ENCODE measurements around the gene CELF5. TPM values are rescaled to one million over a fixed set of nuclear protein-coding genes. Genes with fewer than 3 reads are reported as not detected.
A peak's percentile ranks its signal among the peaks of the same experiment; 100 is the strongest.
"Not testable (repeated sequence)": the region's sequence is repeated elsewhere in the genome, so short reads cannot be mapped to it uniquely, and the experiment has no call there.

CELF5 gene
- total RNA-seq, 2 experiments from 2014 or later, result not detected

GRCh38 chr19:3282564-3282963 lies 58.1 kb downstream of the CELF5 start:
- no peaks in the 10 kb centered on the region for H3K9me3 Mint-ChIP-seq (ENCODE audit: low read depth)
- H3K27ac Mint-ChIP-seq, result no peak overlapping the region
- ATAC-seq (no peak), DNase-seq (no peak)
- peaks cover 3% of the 10 kb centered on the region for H3K27me3 Mint-ChIP-seq
- peaks cover 9% of the 10 kb centered on the region for H3K4me1 Mint-ChIP-seq
- CTCF ChIA-PET, result no interaction called here
- no peaks in the 10 kb centered on the region for H3K36me3 Mint-ChIP-seq
- H3K4me3 Mint-ChIP-seq, result no peak overlapping the region

DNA sequence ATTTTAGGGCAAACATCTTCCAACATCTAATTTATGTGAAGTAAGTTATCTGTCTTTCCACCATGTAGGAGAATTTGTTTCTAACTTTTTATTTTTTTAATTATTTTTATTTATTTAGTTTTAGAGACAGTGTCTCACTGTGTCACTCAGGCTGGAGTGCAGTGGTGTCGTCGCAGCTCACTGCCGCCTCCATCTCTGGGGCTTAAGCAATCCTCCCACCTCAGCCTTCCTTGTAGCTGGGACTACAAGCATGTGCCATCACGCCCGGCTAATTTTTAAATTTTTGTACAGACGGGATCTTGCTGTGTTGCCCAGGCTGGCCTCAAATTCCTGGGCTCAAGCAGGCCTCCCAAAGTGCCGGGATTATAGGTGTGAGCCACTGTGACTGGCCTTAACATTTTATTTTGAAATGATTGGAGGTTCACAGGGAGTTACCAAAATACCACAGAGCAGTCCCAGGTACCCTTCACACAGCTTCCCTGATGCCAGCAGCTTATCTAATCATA lies 58.8 kb downstream of the CELF5 start:
- no peak overlapping the region for H3K4me3 Mint-ChIP-seq
- peaks cover 7% of the 10 kb centered on the region for H3K27me3 Mint-ChIP-seq
- no peak for DNase-seq
- CTCF ChIA-PET, result interaction anchor here (2.4 kb wide), 2 partner anchors 8 to 20 kb away, joined by 5 to 12 read pairs; no protein-coding TSS in a partner anchor
- no peaks in the 10 kb centered on the region for H3K36me3 Mint-ChIP-seq
- ATAC-seq, result no peak
- no peaks in the 10 kb centered on the region for H3K9me3 Mint-ChIP-seq (ENCODE audit: low read depth)
- no peak overlapping the region for H3K27ac Mint-ChIP-seq
- H3K4me1 Mint-ChIP-seq, result peaks cover 9% of the 10 kb centered on the region

DNA sequence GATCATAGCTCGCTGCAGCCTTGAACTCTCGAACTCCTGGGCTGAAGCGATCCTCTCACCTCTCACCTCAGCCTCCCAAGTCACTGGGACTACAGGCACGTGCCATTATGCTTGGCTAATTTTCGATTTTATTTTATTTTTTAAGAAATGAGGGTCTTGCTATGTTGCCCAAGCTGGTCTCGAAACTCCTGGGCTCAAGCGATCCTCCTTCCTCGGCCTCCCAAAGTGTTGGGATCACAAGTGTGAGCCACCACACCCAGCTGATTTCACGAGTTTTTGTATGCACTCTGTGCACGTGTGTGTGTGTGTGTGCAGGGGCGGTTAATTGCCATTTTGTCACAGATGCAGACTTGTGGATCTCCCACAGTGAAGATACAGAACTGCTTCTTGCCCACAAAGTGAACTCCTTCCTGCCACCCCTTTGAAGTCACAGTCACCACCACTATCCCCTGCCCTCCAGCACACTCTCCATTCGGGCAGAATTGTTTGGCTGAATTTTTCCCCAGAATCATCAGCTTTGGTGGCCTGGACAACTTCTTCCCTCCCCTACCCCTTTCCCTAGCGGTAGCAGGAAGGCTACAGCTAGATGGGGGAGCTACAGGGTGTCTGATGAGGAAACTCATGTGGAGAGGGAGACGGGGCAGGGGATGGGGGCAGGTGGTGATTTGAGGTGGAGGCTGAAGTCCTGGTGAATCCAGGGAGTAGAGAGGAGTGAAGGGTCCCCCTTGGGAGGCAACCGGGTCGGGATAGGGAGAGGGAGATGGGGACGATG lies 59.6 kb downstream of the CELF5 start:
- no peak overlapping the region for H3K4me3 Mint-ChIP-seq
- no peaks in the 10 kb centered on the region for H3K9me3 Mint-ChIP-seq (ENCODE audit: low read depth)
- H3K4me1 Mint-ChIP-seq, result peaks cover 9% of the 10 kb centered on the region
- H3K27ac Mint-ChIP-seq, result no peak overlapping the region
- ATAC-seq (no peak), DNase-seq (no peak)
- H3K27me3 Mint-ChIP-seq, result peaks cover 10% of the 10 kb centered on the region
- CTCF ChIA-PET, result interaction anchor here (1.1 to 2.4 kb wide), 3 partner anchors 9 to 217 kb away, joined by 3 to 12 read pairs (median 5); no protein-coding TSS in a partner anchor
- H3K36me3 Mint-ChIP-seq, result no peaks in the 10 kb centered on the region

DNA sequence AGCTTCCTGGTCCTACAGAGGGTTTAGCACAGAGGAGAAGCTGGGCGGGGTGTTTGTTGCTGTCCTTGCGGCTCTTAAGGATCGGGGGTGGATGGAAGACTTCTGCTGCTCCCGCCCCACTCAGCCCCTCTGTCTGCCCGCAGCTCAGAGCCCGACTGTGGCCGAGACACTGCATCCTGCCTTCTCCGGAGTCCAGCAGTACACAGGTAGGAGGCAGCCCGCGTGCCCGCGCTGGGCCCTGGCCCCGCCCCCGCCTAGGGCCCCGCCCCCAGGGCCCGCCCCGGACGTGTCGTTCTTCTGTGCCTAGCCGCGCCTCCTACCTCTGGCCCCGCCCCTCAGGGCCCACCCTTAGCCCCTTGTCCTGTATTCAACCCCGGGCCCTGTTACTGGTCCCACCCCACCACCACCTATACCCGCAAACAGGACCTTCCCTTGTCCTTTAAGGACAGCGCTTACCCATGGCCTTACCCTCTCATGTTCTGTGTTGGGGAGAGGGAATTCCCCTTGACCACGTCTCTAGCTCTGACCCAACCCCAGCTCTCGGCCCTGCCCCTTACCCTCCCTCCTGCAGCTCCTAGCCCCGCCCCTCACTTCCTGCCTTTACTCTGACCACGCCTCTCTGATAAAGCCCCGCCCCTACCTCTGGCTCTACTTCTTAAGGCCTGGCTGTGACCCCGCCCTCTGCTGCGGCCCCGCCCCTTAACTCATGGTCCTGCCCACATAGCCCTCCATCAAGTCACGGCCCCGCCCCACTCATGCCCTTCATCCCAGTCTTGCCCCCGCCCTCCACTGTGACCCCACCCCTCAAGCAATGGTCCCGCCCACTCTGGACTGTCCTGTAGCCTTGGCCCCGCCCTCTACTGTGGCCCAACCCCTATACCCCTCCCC lies 60.5 kb downstream of the CELF5 start:
- no peak overlapping the region for H3K4me3 Mint-ChIP-seq
- H3K4me1 Mint-ChIP-seq, result peaks cover 9% of the 10 kb centered on the region
- H3K27ac Mint-ChIP-seq, result no peak overlapping the region
- H3K27me3 Mint-ChIP-seq, result peaks cover 13% of the 10 kb centered on the region
- ATAC-seq, result peak; percentile 79
- DNase-seq, result peak; percentile 85
- CTCF ChIA-PET, result interaction anchor here (1.1 to 2.4 kb wide), 3 partner anchors 9 to 216 kb away, joined by 3 to 12 read pairs (median 5); no protein-coding TSS in a partner anchor
- H3K9me3 Mint-ChIP-seq (ENCODE audit: low read depth), result no peaks in the 10 kb centered on the region
- H3K36me3 Mint-ChIP-seq, result no peaks in the 10 kb centered on the region

- H3K27me3 Mint-ChIP-seq, result peaks cover 15% of the 10 kb centered on the region
- no peak for DNase-seq
- H3K9me3 Mint-ChIP-seq (ENCODE audit: low read depth), result no peaks in the 10 kb centered on the region
- peaks cover 9% of the 10 kb centered on the region for H3K4me1 Mint-ChIP-seq
- ATAC-seq, result peak; percentile 3
- H3K4me3 Mint-ChIP-seq, result no peak overlapping the region
- CTCF ChIA-PET, result interaction anchor here (2.4 kb wide), 2 partner anchors 10 to 17 kb away, joined by 5 to 12 read pairs; no protein-coding TSS in a partner anchor
- H3K27ac Mint-ChIP-seq, result no peak overlapping the region
- H3K36me3 Mint-ChIP-seq, result no peaks in the 10 kb centered on the region
These were observed 61.3 kb downstream of the CELF5 start for GRCh38 chr19:3285647-3286176.

DNA sequence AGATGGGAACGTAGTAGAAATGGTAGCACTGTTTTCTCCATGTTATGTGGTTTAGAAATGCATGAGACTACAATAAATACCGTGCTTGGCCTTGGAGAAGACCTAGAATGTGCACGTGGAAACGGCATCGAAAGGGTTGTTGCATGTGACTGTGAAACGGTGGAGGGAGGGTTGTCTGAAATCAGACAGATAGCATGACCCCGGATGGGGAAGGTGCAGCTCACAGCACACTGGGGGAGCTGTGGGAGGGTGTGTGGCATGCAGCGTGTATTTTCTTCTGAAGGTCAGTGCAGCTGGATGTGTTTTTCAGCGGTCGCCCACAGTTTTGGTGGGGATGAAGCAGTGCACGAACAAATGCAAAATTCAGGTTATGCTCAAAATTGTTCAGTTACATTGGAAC lies 63.4 kb downstream of the CELF5 start:
- Mint-ChIP-seq H3K27ac (no peak overlapping the region), H3K36me3 (no peaks in the 10 kb centered on the region), H3K4me3 (no peak overlapping the region), H3K4me1 (peaks cover 9% of the 10 kb centered on the region), H3K27me3 (peaks cover 17% of the 10 kb centered on the region), H3K9me3 (ENCODE audit: low read depth) (no peaks in the 10 kb centered on the region)
- CTCF ChIA-PET, result interaction anchor here (1.2 to 3.6 kb wide), 2 partner anchors 17 to 141 kb away, joined by 3 to 8 read pairs; no protein-coding TSS in a partner anchor
- DNase-seq (no peak), ATAC-seq (no peak)

DNA sequence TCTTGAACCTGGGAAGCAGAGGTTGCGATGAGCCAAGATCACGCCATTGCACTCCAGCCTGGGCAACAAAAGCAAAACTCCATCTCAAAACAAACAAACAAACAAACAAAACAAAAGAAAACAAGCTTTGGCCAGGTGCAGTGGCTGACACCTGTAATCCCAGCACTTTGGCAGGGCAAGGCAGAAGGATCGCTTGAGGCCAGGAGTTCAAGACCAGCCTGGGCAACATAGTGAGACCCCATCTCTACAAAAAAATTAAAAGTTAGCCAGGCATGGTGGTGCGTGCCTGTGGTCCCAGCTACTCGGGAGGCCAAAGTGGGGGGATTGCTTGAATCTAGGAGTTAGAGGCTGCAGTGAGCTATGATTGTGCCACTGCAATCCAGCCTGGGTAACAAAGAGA lies 64.0 kb downstream of the CELF5 start:
- H3K4me3 Mint-ChIP-seq; H3K36me3 Mint-ChIP-seq; ATAC-seq; H3K4me1 Mint-ChIP-seq; DNase-seq; H3K9me3 Mint-ChIP-seq (ENCODE audit: low read depth); H3K27ac Mint-ChIP-seq: not testable (repeated sequence)
- CTCF ChIA-PET, result interaction anchor here (3.6 kb wide), 1 partner anchor 16 kb away, joined by 8 read pairs; no protein-coding TSS in a partner anchor
- H3K27me3 Mint-ChIP-seq, result peaks cover 17% of the 10 kb centered on the region

- no peak for ATAC-seq
- CTCF ChIA-PET, result interaction anchor here (3.6 kb wide), 1 partner anchor 15 kb away, joined by 8 read pairs; no protein-coding TSS in a partner anchor
- no peak overlapping the region for H3K27ac Mint-ChIP-seq
- no peaks in the 10 kb centered on the region for H3K36me3 Mint-ChIP-seq
- no peaks in the 10 kb centered on the region for H3K9me3 Mint-ChIP-seq (ENCODE audit: low read depth)
- DNase-seq, result no peak
- H3K4me1 Mint-ChIP-seq, result peaks cover 3% of the 10 kb centered on the region
- no peak overlapping the region for H3K4me3 Mint-ChIP-seq
- peaks cover 15% of the 10 kb centered on the region for H3K27me3 Mint-ChIP-seq
These were observed 65.6 kb downstream of the CELF5 start for GRCh38 chr19:3289971-3290569.

DNA sequence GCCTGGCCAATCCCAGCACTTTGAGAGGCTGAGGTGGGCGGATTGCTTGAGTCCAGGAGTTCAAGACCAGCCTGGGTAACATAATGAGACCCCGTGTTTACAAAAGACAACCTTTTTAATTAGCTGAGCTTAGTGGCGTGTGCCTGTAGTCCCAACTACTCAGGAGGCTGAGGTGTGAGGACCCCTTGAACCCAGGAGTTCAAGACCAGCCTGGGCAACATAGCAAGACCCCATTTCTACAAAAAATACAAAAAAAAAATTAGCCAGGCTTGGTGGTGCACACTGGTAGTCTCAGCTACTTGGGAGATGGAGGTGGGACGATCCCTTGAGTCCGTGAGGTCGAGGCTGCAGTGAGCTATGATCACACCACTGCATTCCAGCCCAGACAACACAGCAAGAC lies 66.4 kb downstream of the CELF5 start:
- CTCF ChIA-PET, result interaction anchor here (0.6 to 3.6 kb wide), 3 partner anchors 10 to 338 kb away, joined by 4 to 8 read pairs (median 5); no protein-coding TSS in a partner anchor
- DNase-seq; H3K36me3 Mint-ChIP-seq; ATAC-seq; H3K9me3 Mint-ChIP-seq (ENCODE audit: low read depth); H3K4me1 Mint-ChIP-seq; H3K4me3 Mint-ChIP-seq; H3K27ac Mint-ChIP-seq: not testable (repeated sequence)
- H3K27me3 Mint-ChIP-seq, result peaks cover 15% of the 10 kb centered on the region

DNA sequence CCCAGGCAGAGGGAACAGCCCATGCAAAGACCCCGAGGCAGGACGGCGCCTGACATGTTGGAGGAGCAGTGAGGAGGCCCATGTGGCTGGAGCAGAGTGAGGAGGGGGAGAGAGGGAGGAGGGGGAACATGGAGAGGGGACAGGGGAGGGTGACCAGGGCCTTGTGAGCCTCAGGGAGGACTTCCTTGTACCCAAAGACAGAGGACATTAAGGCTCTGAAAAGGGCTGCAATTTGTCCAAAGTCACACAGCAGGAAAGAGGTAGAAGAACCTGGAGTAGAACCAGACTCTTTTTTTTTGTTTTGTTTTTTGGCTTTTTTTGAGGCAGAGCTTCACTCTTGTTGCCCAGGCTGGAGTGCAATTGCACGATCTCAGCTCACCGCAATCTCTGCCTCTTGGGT lies 67.2 kb downstream of the CELF5 start:
- Mint-ChIP-seq H3K4me1 (no peaks in the 10 kb centered on the region), H3K36me3 (no peaks in the 10 kb centered on the region), H3K9me3 (ENCODE audit: low read depth) (no peaks in the 10 kb centered on the region), H3K27me3 (peaks cover 15% of the 10 kb centered on the region), H3K4me3 (no peak overlapping the region), H3K27ac (no peak overlapping the region)
- ATAC-seq, result no peak
- no peak for DNase-seq
- CTCF ChIA-PET, result interaction anchor here (0.7 to 3.6 kb wide), 2 partner anchors 9 to 13 kb away, joined by 4 to 8 read pairs (median 5); no protein-coding TSS in a partner anchor

DNA sequence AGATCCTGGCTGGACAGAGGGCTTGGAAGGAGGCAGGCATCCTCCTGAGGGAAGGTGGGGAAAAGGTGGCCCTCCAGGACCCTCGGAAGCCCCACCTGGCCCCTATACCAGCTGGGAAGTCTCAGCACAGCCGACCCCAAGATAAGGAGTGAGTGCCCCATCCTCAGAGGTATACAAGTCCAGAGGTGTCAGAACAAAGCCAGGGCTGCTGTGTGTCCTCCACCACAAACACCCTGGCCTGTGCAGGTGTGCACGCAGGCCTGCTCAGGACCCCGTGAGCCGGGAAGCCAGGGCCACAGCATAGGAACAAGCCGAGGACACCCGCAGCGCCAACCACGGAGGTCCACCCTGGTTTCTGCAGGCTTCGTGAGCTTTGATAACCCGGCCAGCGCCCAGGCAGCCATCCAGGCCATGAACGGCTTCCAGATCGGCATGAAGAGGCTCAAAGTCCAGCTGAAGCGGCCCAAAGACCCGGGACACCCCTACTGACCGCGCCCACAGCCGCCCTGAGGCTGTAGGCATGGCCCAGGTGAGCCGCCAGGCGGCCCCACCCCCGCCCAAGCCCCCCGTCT lies 68.6 kb downstream of the CELF5 start:
- peaks cover 10% of the 10 kb centered on the region for H3K27me3 Mint-ChIP-seq
- H3K4me1 Mint-ChIP-seq, result no peaks in the 10 kb centered on the region
- no peaks in the 10 kb centered on the region for H3K36me3 Mint-ChIP-seq
- ATAC-seq (no peak), DNase-seq (no peak)
- CTCF ChIA-PET, result interaction anchor here (1.4 kb wide), 1 partner anchor 12 kb away, joined by 4 read pairs; no protein-coding TSS in a partner anchor
- H3K9me3 Mint-ChIP-seq (ENCODE audit: low read depth), result no peaks in the 10 kb centered on the region
- no peak overlapping the region for H3K27ac Mint-ChIP-seq
- no peak overlapping the region for H3K4me3 Mint-ChIP-seq

GRCh38 chr19:3293560-3293959 lies 69.1 kb downstream of the CELF5 start:
- H3K4me3 Mint-ChIP-seq, result no peak overlapping the region
- ATAC-seq (no peak), DNase-seq (no peak)
- no peaks in the 10 kb centered on the region for H3K9me3 Mint-ChIP-seq (ENCODE audit: low read depth)
- CTCF ChIA-PET, result no interaction called here
- no peaks in the 10 kb centered on the region for H3K36me3 Mint-ChIP-seq
- peaks cover 10% of the 10 kb centered on the region for H3K27me3 Mint-ChIP-seq
- no peaks in the 10 kb centered on the region for H3K4me1 Mint-ChIP-seq
- no peak overlapping the region for H3K27ac Mint-ChIP-seq

All from activated CD8-positive, alpha-beta memory T cell treated with anti-CD3 and anti-CD28 coated beads, Interleukin-2, amount 10 ng/mL, durations not matched to agents 7 days and 5 days (primary cell).